Breast epithelium (tissue), 4 donors: ENCODE data around the gene CRIM1. TPM values are rescaled to one million over a fixed set of nuclear protein-coding genes. Genes with fewer than 3 reads are reported as not detected.

Experiments used
- DNase-seq, 2 donors: peaks; one replicate each; pipeline ENCODE4 v3.0.0-alpha.2; 2019; ENCODE audit warnings: low spot score in 2 of 2
- H3K27ac ChIP-seq, 2 donors: fragments of 200-600 bp; sonication (generic) in 1 of 2; one replicate each; pipeline ENCODE4 v1.5.1; 2016 to 2019; ENCODE audit warnings: mild to moderate bottlenecking in 1 of 2
- H3K27me3 ChIP-seq, 2 donors: fragments of 200-600 bp; sonication (generic) in 1 of 2; one replicate each; pipeline versions ENCODE4 v1.5.1 to v1.6.0; 2017 to 2019; ENCODE audit warnings: control low read depth in 1 of 2, mild to moderate bottlenecking in 1 of 2
- H3K36me3 ChIP-seq: fragments of 200-600 bp; one replicate; pipeline ENCODE4 v1.5.1; 2019
- H3K4me1 ChIP-seq, 2 donors: fragments of 200-600 bp; sonication (generic); one replicate each; pipeline ENCODE4 v1.5.1; 2016 to 2019; ENCODE audit warnings: control low read depth in 1 of 2
- H3K4me3 ChIP-seq, 3 donors: fragments of 200-600 bp; sonication (generic); 1 replicate in 2 of 3; 2 replicates in 1 of 3; pipeline ENCODE4 v1.5.1; 2016 to 2019; ENCODE audit warnings: mild to moderate bottlenecking in 3 of 3, moderate library complexity in 2 of 3
- H3K9me3 ChIP-seq, 2 donors: fragments of 200-600 bp; sonication (generic) in 1 of 2; one replicate each; pipeline ENCODE4 v1.5.1; 2016 to 2019; ENCODE audit warnings: control low read depth in 1 of 2
- CTCF ChIP-seq, 3 donors: fragments of 450-650 bp; IDR thresholded peaks; one replicate each; pipeline ENCODE4 v1.5.1; 2016 to 2017; ENCODE audit warnings: antibody characterized with exemption in 3 of 3, mild to moderate bottlenecking in 3 of 3, moderate library complexity in 3 of 3
- POLR2A ChIP-seq: fragments of 450-650 bp; IDR thresholded peaks from one replicate; pipeline ENCODE4 v1.6.1; 2016; ENCODE audit warnings: antibody characterized with exemption, mild to moderate bottlenecking, moderate library complexity
- POLR2AphosphoS5 ChIP-seq, 3 donors: sonication (generic); formaldehyde crosslinking; IDR thresholded peaks; one replicate each; pipeline ENCODE4 v1.6.1; 2017; ENCODE audit warnings: antibody characterized with exemption in 3 of 3
- intact Hi-C: fragments of 100-400 bp; cut with DNase I; formaldehyde crosslinking; loops from one replicate; pipeline ENCODE4 v1.15.1; 2023; ENCODE audit warnings: low total_unique reads
- total RNA-seq, 3 donors: library from RNA; depleted of rRNA; stranded (reverse); fragments of >200 nt; gene quantifications; one replicate each; pipeline ENCODE4 v1.1.0, GENCODE V29; 2016

The CRIM1 gene
- total RNA-seq, 3 donors from 2014 or later: 166 to 187 (median 178) TPM

GRCh38 chr2:36530178-36530982 is 174.8 kb downstream of the CRIM1 start:
- H3K27me3 ChIP-seq: no peaks in the 10 kb centered on the region
- peak overlapping the region in 1 of 2 donors; percentile 65 for H3K27ac ChIP-seq
- no peak for DNase-seq
- TF ChIP-seq POLR2A (no peak), POLR2AphosphoS5 (IDR thresholded peaks at IDR 0.05) (no peak), CTCF (IDR thresholded peaks at IDR 0.05) (no peak)
- H3K9me3 ChIP-seq: no peaks in the 10 kb centered on the region
- intact Hi-C loops: no loop called here
- H3K4me3 ChIP-seq: no peak overlapping the region
- no peaks in the 10 kb centered on the region for H3K36me3 ChIP-seq
- no peaks in the 10 kb centered on the region for H3K4me1 ChIP-seq

GRCh38 chr2:36530983-36531354 is 175.4 kb downstream of the CRIM1 start:
- Histone ChIP-seq H3K4me1 (no peaks in the 10 kb centered on the region), H3K27ac (peak overlapping the region in 1 of 2 donors; percentile 65), H3K9me3 (no peaks in the 10 kb centered on the region), H3K36me3 (no peaks in the 10 kb centered on the region), H3K4me3 (no peak overlapping the region), H3K27me3 (no peaks in the 10 kb centered on the region)
- intact Hi-C loops: no loop called here
- no peak for DNase-seq
- TF ChIP-seq POLR2A: no peak
- no peak for TF ChIP-seq CTCF (IDR thresholded peaks at IDR 0.05)
- no peak for TF ChIP-seq POLR2AphosphoS5 (IDR thresholded peaks at IDR 0.05)

GRCh38 chr2:36534275-36534799 is 178.8 kb downstream of the CRIM1 start:
- Histone ChIP-seq H3K36me3 (no peaks in the 10 kb centered on the region), H3K9me3 (no peaks in the 10 kb centered on the region), H3K27ac (peak overlapping the region in 1 of 2 donors; percentile 46), H3K4me3 (no peak overlapping the region), H3K4me1 (no peaks in the 10 kb centered on the region), H3K27me3 (no peaks in the 10 kb centered on the region)
- TF ChIP-seq POLR2A: no peak
- TF ChIP-seq POLR2AphosphoS5 (IDR thresholded peaks at IDR 0.05): no peak
- TF ChIP-seq CTCF (IDR thresholded peaks at IDR 0.05): no peak
- no peak for DNase-seq
- intact Hi-C loops: no loop called here

- Histone ChIP-seq H3K4me1 (no peaks in the 10 kb centered on the region), H3K9me3 (no peaks in the 10 kb centered on the region), H3K27ac (no peak overlapping the region), H3K27me3 (no peaks in the 10 kb centered on the region), H3K4me3 (no peak overlapping the region), H3K36me3 (no peaks in the 10 kb centered on the region)
- intact Hi-C loops: no loop called here
- no peak for DNase-seq
- TF ChIP-seq POLR2A (no peak), POLR2AphosphoS5 (IDR thresholded peaks at IDR 0.05) (no peak), CTCF (IDR thresholded peaks at IDR 0.05) (no peak)
These were observed 179.5 kb downstream of the CRIM1 start for GRCh38 chr2:36535099-36535498.

- Histone ChIP-seq H3K27me3 (no peaks in the 10 kb centered on the region), H3K4me3 (no peak overlapping the region), H3K36me3 (no peaks in the 10 kb centered on the region), H3K27ac (no peak overlapping the region), H3K4me1 (no peaks in the 10 kb centered on the region), H3K9me3 (no peaks in the 10 kb centered on the region)
- no peak for TF ChIP-seq POLR2AphosphoS5 (IDR thresholded peaks at IDR 0.05)
- no peak for TF ChIP-seq CTCF (IDR thresholded peaks at IDR 0.05)
- no peak for TF ChIP-seq POLR2A
- intact Hi-C loops: no loop called here
- no peak for DNase-seq
These were observed 181.2 kb downstream of the CRIM1 start for GRCh38 chr2:36536776-36537175.
